ES-I3 (cell line): ENCODE data around the gene TBCC.

Experiments
- H3K36me3 ChIP-seq: 2 replicates; pipeline ENCODE4 v1.6.1; 2013; ENCODE audit warnings: mild to moderate bottlenecking, low read length, control low read depth, moderate library complexity; ENCODE audit not compliant: insufficient read depth
- H3K4me1 ChIP-seq: 2 replicates; pipeline ENCODE4 v1.6.1; 2013; ENCODE audit warnings: mild to moderate bottlenecking, control low read depth, low read length; ENCODE audit not compliant: insufficient read depth
- H3K9ac ChIP-seq: 2 replicates; pipeline ENCODE4 v1.6.1; 2013; ENCODE audit warnings: low read depth, mild to moderate bottlenecking, low read length, moderate library complexity
- H3K9me3 ChIP-seq: 2 replicates; pipeline ENCODE4 v1.6.1; 2013; ENCODE audit warnings: mild to moderate bottlenecking, low read length, moderate library complexity; ENCODE audit not compliant: control insufficient read depth, insufficient read depth

The TBCC gene

GRCh38 chr6:42727627-42728026, 18.3 kb downstream of the TBCC start:
- H3K9me3 ChIP-seq: no peaks in the 10 kb centered on the region
- no peak overlapping the region for H3K9ac ChIP-seq
- H3K4me1 ChIP-seq: 0 out of 2 replicates have a peak, but pooled peaks cover 4% of the 10 kb centered on the region
- H3K36me3 ChIP-seq: no peaks in the 10 kb centered on the region

- 0 out of 2 replicates have a peak, but pooled peaks cover 4% of the 10 kb centered on the region for H3K4me1 ChIP-seq
- H3K36me3 ChIP-seq: no peaks in the 10 kb centered on the region
- H3K9me3 ChIP-seq: no peaks in the 10 kb centered on the region
- no peak overlapping the region for H3K9ac ChIP-seq
Measured at GRCh38 chr6:42727087-42727611, 18.8 kb downstream of the TBCC start.

- Histone ChIP-seq H3K4me1 (0 out of 2 replicates have a peak, but pooled peaks cover 4% of the 10 kb centered on the region), H3K9me3 (no peaks in the 10 kb centered on the region), H3K36me3 (no peaks in the 10 kb centered on the region), H3K9ac (no peak overlapping the region)
Measured at GRCh38 chr6:42726485-42727086, 19.3 kb downstream of the TBCC start.

GRCh38 chr6:42726026-42726425, 19.9 kb downstream of the TBCC start:
- peaks cover 5% of the 10 kb centered on the region; the same call in 1 of the 2 replicates for H3K4me1 ChIP-seq
- no peak overlapping the region for H3K9ac ChIP-seq
- no peaks in the 10 kb centered on the region for H3K36me3 ChIP-seq
- H3K9me3 ChIP-seq: no peaks in the 10 kb centered on the region

GRCh38 chr6:42724825-42725224, 21.1 kb downstream of the TBCC start:
- no peaks in the 10 kb centered on the region for H3K9me3 ChIP-seq
- H3K4me1 ChIP-seq: peaks cover 14% of the 10 kb centered on the region
- H3K36me3 ChIP-seq: no peaks in the 10 kb centered on the region
- no peak overlapping the region for H3K9ac ChIP-seq

- peaks cover 14% of the 10 kb centered on the region for H3K4me1 ChIP-seq
- no peak within 1 kb of the TSS for H3K9ac ChIP-seq
- H3K36me3 ChIP-seq: no peaks in the 10 kb centered on the region
- no peaks in the 10 kb centered on the region for H3K9me3 ChIP-seq
Measured at GRCh38 chr6:42722497-42722896, 23.4 kb downstream of the TBCC start, which contains the start of gene PRPH2. PRPH2 (minus strand) TSS chr6:42722597; CDS start chr6:42722334, 263 bp downstream.

- Histone ChIP-seq H3K9ac (no peak overlapping the region), H3K9me3 (no peaks in the 10 kb centered on the region), H3K36me3 (no peaks in the 10 kb centered on the region), H3K4me1 (peaks cover 10% of the 10 kb centered on the region)
Measured at GRCh38 chr6:42720739-42721138, 25.2 kb downstream of the TBCC start.

- H3K9me3 ChIP-seq: peaks cover 3% of the 10 kb centered on the region; the same call in 1 of the 2 replicates
- no peaks in the 10 kb centered on the region for H3K36me3 ChIP-seq
- no peak overlapping the region for H3K9ac ChIP-seq
- H3K4me1 ChIP-seq: peaks cover 8% of the 10 kb centered on the region
Measured at GRCh38 chr6:42715871-42716270, 30.0 kb downstream of the TBCC start.

- no peaks in the 10 kb centered on the region for H3K36me3 ChIP-seq
- H3K9ac ChIP-seq: no peak overlapping the region
- peaks cover 3% of the 10 kb centered on the region; the same call in 1 of the 2 replicates for H3K9me3 ChIP-seq
- H3K4me1 ChIP-seq: peaks cover 7% of the 10 kb centered on the region; the same call in 1 of the 2 replicates
Measured at GRCh38 chr6:42714098-42714761, 31.7 kb downstream of the TBCC start.

- Histone ChIP-seq H3K4me1 (peaks cover 7% of the 10 kb centered on the region; the same call in 1 of the 2 replicates), H3K9ac (no peak overlapping the region), H3K9me3 (peaks cover 3% of the 10 kb centered on the region; the same call in 1 of the 2 replicates), H3K36me3 (no peaks in the 10 kb centered on the region)
Measured at GRCh38 chr6:42711930-42712329, 34.0 kb downstream of the TBCC start.

- Histone ChIP-seq H3K9me3 (peaks cover 3% of the 10 kb centered on the region; the same call in 1 of the 2 replicates), H3K9ac (no peak overlapping the region), H3K36me3 (no peaks in the 10 kb centered on the region), H3K4me1 (peaks cover 7% of the 10 kb centered on the region; the same call in 1 of the 2 replicates)
Measured at GRCh38 chr6:42710316-42710715, 35.6 kb downstream of the TBCC start.

GRCh38 chr6:42709871-42710270, 36.0 kb downstream of the TBCC start:
- Histone ChIP-seq H3K9ac (no peak overlapping the region), H3K4me1 (peaks cover 7% of the 10 kb centered on the region; the same call in 1 of the 2 replicates), H3K36me3 (no peaks in the 10 kb centered on the region), H3K9me3 (peaks cover 3% of the 10 kb centered on the region; the same call in 1 of the 2 replicates)

- H3K4me1 ChIP-seq: peaks cover 7% of the 10 kb centered on the region; the same call in 1 of the 2 replicates
- no peak overlapping the region for H3K9ac ChIP-seq
- H3K36me3 ChIP-seq: no peaks in the 10 kb centered on the region
- peaks cover 3% of the 10 kb centered on the region; the same call in 1 of the 2 replicates for H3K9me3 ChIP-seq
Measured at GRCh38 chr6:42708096-42708495, 37.8 kb downstream of the TBCC start.

GRCh38 chr6:42707595-42707994, 38.3 kb downstream of the TBCC start:
- no peak overlapping the region for H3K9ac ChIP-seq
- H3K4me1 ChIP-seq: peaks cover 7% of the 10 kb centered on the region; the same call in 1 of the 2 replicates
- H3K9me3 ChIP-seq: peaks cover 3% of the 10 kb centered on the region; the same call in 1 of the 2 replicates
- H3K36me3 ChIP-seq: no peaks in the 10 kb centered on the region
